Measurements from ENCODE around the gene CTSA. TPM values are rescaled to one million over a fixed set of nuclear protein-coding genes. Genes with fewer than 3 reads are reported as not detected.

The CTSA gene
- total and polyA plus RNA-seq, 7 donors = 41.3 to 59.8 (median 47.8) TPM

DNA sequence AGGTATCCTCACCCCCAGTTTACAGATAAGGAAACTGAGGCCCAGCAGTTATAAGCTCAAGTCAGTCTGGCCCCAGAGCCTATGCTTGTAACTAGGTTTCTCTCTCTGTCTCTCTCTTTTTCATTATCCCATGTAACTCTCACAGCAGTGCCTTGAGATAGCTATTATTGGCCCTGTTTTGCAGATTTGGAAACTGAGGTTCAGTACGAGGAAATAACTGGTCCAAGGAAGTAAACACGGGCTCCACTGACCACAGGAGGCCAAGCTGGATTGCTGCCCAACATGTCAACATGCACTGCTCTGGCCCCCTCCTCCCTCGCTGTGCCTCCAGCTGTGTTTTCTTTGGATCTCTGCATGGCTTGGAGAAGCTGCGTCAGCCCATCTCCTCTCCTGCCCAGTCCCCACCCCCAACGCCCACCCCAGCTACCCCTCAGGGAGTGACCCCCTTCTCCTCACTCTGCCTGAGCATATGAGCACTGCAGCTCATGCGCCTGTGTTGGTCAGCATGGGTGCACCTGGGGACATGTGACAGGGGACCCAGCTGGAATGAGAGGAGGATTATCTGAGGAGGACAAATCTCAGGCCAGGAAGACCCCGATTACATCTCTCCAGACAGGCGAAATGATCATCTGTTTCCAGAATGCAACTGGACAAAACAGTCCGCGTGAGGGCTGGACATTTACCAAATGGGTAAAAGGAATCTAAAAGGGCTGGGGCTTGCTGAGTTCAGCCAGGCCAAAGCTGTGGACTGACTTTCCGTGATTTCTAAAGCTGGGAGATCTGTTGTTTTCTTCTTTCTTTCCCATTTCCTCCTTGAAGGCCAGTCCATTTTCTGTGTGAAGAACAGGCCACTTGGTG lies 28.6 kb downstream of the CTSA start:
- DNase-seq (peak; percentile 75 to 89), ATAC-seq (peak; percentile 26 to 70 (median 52))
- peaks cover 13% of the 10 kb centered on the region for H3K4me1 ChIP-seq
- no peak for TF ChIP-seq CTCF (IDR thresholded peaks at IDR 0.05)
- intact Hi-C loops (cut with DNase I) = no loop called here
- H3K27me3 ChIP-seq (ENCODE audit: insufficient read depth in 3 of 3, low read length in 2 of 3) = no peaks in the 10 kb centered on the region
- 25 to 31% (median 27%) methylated on average over 11 of the region's 11 CpGs for WGBS, 3 donors
- H3K9me3 ChIP-seq = no peaks in the 10 kb centered on the region
- H3K4me3 ChIP-seq = no peak overlapping the region
- H3K36me3 ChIP-seq (ENCODE audit: insufficient read depth in 1 of 2, low read depth in 1 of 2) = no peaks in the 10 kb centered on the region
- H3K27ac ChIP-seq = peak overlapping the region; percentile 67

GRCh38 chr20:45920462-45921336 lies 29.6 kb downstream of the CTSA start:
- DNase-seq (no peak), ATAC-seq (no peak)
- WGBS, 3 donors = 65 to 68% (median 67%) methylated on average over 9 of the region's 9 CpGs
- Histone ChIP-seq H3K9me3 (no peaks in the 10 kb centered on the region), H3K27ac (peak overlapping the region; percentile 67), H3K36me3 (ENCODE audit: insufficient read depth in 1 of 2, low read depth in 1 of 2) (no peaks in the 10 kb centered on the region), H3K4me3 (no peak overlapping the region), H3K27me3 (ENCODE audit: insufficient read depth in 3 of 3, low read length in 2 of 3) (no peaks in the 10 kb centered on the region), H3K4me1 (peaks cover 14% of the 10 kb centered on the region)
- intact Hi-C loops (cut with DNase I) = no loop called here
- no peak for TF ChIP-seq CTCF (IDR thresholded peaks at IDR 0.05)

- no peak overlapping the region for H3K27ac ChIP-seq
- no peak for TF ChIP-seq CTCF (IDR thresholded peaks at IDR 0.05)
- H3K27me3 ChIP-seq (ENCODE audit: insufficient read depth in 3 of 3, low read length in 2 of 3) = no peaks in the 10 kb centered on the region
- no peak for DNase-seq
- 90 to 92% (median 90%) methylated on average over 11 of the region's 11 CpGs for WGBS, 3 donors
- H3K36me3 ChIP-seq (ENCODE audit: insufficient read depth in 1 of 2, low read depth in 1 of 2) = no peaks in the 10 kb centered on the region
- no peak for ATAC-seq
- no peak overlapping the region for H3K4me3 ChIP-seq
- intact Hi-C loops (cut with DNase I) = no loop called here
- no peaks in the 10 kb centered on the region for H3K9me3 ChIP-seq
- H3K4me1 ChIP-seq = peaks cover 14% of the 10 kb centered on the region
Measured at GRCh38 chr20:45921337-45922189, 30.4 kb downstream of the CTSA start.

- DNase-seq = peak in 1 of 2 donors; percentile 58
- intact Hi-C loops (cut with DNase I) = no loop called here
- no peak for TF ChIP-seq CTCF (IDR thresholded peaks at IDR 0.05)
- Histone ChIP-seq H3K36me3 (ENCODE audit: insufficient read depth in 1 of 2, low read depth in 1 of 2) (no peaks in the 10 kb centered on the region), H3K27ac (peak overlapping the region; percentile 71), H3K27me3 (ENCODE audit: insufficient read depth in 3 of 3, low read length in 2 of 3) (no peaks in the 10 kb centered on the region), H3K4me1 (peaks cover 14% of the 10 kb centered on the region), H3K9me3 (no peaks in the 10 kb centered on the region), H3K4me3 (peak overlapping the region; percentile 16)
- 28 to 29% (median 29%) methylated on average over 21 of the region's 21 CpGs for WGBS, 3 donors
- ATAC-seq = peak; percentile 50 to 74 (median 60)
Measured at GRCh38 chr20:45924391-45925261, 33.5 kb downstream of the CTSA start.
